ENCODE data around the gene NRXN2.

Gene NRXN2

DNA sequence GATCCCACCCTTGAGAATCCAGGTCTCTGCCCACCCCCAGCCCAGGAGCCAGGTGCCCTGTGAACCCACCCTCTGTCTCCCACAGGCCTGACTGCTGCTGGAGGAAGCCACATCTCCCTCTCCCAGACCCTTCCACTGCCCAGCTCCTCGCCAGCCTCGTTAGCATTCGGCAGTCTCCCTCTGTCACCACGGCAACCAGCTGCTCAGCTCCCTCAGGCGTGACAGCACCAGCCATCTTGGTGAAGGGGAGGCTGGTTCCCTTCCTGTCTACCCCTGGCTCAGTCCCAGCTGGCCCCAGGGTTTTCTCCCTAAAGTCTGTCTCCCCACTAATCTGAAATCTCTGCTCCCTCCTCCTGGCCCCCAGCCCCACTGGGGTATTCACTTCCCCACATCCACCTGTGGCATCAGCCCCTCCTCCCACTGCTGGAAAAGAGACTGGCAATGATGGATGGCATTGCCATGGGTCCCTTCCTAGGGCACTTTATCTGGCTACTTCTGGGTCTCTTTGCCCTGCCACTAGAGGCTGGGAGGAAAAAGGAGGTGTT, 28.1 kb downstream of the NRXN2 start:
- no peak for DNase-seq

DNA sequence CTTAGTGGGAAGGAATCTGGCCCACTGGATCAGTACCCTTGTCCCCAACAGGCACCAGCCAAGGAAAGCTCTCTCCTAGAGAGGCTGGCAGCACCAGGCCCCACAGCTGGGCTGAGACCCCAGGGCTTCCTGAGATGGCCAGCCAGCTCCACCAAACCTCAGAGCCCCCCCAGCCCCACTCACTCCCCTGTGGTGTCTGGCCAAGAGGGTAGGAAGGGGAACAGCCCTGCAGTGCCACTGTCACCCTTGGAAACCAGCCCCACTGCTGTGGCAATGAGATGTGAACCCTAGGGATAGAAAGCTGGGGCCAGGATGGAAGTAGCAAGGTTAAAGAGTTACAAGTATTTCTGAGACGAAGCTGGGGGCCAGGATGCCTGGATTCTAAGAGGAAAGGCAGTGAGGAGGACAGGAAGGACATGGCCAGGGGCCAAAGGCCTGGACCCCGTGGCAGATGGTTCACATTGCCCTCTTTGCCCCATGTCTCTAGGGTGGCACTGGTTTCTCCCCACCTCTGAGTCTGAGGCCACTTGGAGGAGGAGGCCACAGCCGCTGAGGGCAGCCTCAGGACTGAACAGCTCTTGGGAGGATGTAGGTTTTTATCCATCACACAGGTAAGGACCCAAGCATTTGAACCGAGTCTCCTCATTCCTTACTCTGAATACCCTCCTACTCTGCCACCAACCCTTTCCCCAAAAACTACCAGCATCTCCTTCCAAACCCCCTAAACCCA, 28.8 kb downstream of the NRXN2 start:
- DNase-seq = no peak

DNA sequence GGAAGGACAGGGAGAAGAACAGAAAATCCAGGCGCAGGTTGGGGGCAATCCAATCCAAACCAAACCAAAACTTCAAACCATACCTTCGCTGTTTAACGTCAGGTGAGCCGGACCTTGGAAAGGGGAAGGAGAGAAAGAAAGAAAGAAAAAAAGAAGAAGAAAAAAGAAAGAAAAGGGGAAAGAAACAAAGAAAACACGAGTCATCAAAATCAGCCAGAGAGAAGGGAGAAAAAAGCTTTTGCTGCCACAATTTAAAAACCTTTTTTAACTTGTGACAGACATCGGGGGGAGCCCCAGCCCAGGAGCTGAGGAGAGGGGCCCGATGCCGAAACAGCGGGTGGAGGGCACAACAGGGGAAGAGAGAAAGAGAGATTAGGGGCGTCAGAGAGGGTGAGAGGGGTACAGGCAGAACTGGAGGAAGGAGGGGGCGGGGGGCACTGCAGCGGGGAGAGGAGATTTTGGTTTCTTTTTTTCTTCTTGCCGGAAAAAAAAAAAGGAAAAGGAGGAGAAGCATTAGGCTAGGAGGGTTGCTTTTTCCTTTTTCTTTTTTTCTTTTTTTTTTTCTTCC, 30.1 kb downstream of the NRXN2 start:
- DNase-seq = no peak

- DNase-seq = no peak
Observed at GRCh38 chr11:64691543-64691942, 31.5 kb downstream of the NRXN2 start.

DNA sequence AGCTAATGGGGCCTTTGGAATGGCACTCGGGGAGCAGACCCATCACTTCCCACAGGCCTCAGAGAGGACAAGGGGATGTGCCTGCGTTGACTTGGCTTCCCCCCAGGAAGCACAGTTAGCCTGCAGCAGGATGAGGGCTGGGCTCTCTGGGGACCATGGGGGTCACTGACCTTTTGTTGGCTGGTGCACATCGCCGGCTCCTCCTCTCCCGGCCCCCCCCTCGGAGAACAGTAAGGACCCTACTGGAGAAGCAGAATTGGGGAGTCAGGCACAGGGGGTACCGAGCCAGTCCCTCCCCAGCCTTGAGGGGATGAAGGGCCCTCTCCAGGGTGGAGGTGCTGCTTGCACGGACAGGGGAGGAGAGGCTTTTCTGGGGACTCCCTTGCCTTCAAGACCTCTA, 32.8 kb downstream of the NRXN2 start:
- DNase-seq = no peak

- DNase-seq = peak; percentile 74
Observed at GRCh38 chr11:64688534-64688982, 34.4 kb downstream of the NRXN2 start.

DNA sequence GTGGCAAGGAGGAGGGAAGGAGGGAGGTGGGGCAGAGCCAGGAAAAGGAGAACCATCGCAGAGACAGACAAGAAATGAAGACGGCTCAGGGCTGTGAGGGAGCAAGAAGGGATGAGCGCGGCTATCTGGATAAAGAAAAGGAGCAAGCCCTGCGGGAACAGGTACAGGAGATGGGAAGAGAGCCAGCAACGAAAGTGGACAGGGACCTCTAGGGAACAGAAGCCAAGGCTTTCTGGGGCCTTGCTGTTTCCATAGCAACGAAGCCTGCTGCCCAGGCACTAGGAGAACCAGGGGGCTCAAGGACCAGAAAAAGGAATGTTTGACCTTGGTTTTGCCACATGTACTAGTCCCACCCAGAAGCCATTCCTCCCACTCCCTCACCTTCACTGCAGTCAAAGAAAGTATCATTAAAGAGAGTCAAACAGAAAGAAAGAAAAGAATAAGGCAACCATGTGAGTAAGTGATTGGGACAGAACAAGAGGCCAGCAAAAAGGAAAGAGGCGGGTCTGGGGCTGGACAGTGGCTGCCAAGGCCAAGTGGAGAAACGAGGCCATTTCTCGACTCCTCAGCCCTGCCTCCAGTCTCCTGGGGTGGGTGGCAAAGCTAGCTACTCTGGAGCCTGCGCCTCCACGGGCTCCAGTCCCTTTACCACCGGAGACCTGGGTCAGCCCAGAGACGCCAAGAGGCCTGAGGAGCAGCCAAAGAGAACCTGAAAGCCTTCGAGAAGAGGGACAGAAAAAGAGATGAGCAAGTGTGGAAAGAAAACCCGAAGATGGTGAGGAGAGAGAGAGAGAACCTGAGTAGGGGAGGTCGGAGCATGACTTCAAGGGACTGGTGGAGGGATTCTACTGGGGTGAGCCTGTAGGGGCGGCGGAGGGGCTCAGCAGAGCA, 35.1 kb downstream of the NRXN2 start:
- DNase-seq = no peak

DNA sequence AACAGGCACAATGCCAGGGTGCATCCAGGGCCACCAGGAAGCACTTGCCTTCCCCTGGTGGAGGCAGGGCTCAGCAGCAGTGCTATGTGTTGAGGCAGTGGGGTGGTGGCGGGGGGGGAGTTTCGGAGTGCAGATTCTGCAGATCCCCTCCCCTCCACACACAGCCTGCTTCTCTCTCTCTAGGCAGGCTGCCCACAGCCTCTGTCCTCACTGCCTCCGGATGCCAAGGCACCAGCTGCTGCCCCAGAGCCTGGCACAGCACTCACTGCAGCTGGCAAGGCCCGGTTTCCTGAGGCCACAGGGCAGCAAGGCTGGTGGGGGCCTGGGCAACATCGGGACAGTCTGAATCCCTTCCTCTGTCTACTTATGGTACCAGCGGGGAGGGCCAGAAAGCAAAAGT, 35.8 kb downstream of the NRXN2 start:
- no peak for DNase-seq

- no peak for DNase-seq
Observed at GRCh38 chr11:64686466-64687170, 36.4 kb downstream of the NRXN2 start.

DNA sequence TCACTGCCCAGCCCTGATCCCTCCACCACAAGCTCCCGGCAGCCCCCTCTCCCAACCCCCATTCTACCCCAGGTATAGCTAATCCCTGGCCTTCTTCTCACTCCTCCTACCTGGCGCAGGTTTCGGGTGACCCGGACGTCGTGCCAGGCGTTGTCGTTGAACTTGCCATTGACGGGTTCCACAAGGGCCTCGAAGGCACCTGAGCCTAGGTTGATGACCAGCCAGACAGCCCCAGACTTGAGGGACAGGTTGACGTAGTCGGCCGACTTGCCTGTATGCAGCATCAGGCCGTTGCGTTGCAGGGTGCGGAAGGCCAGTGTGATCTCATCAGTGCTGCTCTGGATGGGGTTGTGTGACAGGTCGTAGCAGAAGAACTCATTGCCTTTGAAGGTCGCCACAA, 37.5 kb downstream of the NRXN2 start:
- DNase-seq = no peak

DNA sequence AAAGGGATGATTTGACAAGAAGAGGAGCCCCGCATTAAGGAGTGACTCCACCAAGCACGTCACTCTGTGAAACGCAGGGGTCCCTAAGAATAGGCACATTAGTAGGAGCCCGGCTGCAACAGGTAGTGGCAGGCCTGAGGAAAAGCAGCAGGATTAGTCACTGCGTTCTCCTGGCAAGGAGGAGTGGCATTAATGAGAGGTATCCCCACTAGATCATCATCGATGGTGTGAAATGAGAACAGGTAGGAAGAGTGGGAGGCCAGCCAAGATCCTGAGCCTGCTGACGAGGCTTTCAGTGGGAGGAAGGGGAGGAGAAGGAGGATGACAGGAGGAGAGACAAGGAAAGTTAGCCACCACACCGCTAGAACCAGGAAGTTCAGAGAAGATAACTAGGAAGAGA, 38.6 kb downstream of the NRXN2 start:
- DNase-seq = no peak

DNA sequence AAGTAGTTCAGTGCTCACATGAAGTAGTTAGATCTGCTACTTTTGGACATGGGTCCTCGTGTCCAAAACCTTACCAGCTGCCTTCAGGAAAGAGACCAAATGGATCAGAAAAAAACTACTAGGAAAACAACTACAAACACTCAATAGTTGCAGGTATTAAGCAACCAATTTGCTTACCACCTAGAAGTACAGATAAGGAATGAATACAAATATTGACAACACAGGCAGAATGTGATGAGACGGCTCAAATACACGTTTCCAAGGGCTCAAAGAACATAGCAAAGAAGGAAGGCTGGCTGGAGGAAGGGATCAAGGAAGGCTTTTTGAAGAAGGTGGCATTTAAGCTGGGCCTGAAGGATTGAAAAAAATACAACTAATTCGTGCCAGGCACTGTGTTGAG, 41.8 kb downstream of the NRXN2 start:
- no peak for DNase-seq

DNA sequence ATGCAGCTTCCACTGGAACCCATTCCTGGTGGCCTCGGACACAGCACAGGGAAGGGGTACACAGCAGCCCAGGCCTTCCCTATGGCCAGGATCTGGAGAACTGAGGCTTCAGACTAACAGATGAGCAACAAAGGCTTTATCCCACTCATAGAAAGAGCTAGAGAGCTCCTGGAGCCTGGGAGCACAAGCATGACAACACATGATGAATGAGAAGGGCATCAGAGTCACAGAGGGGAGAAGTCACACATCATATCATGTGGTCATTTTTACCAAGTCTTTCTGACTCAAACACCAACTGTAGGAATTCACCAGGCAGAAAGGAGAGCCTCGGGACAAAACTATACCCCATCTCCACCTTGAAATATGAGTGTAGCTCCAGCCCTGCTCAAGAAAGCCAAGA, 43.2 kb downstream of the NRXN2 start:
- no peak for DNase-seq

- no peak for DNase-seq
Observed at GRCh38 chr11:64677441-64678023, 45.5 kb downstream of the NRXN2 start.

DNA sequence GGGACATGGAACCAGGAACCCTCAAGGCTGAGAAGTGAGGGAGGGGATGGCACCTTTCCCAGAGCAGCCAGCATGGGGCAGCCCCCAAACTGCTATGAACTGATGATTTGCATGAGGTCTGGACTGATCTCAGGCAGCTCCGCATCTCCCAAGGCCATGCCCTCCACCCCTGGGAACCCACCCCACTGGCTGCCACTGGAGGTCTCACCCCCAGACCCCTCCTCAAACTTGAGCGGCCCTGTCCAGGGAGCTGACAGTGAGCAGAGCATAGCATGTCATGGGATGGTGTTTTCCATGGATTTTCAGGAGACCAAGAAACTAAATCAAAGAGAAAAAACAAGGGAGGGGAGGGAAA, 46.8 kb downstream of the NRXN2 start:
- DNase-seq = no peak

- DNase-seq = no peak
Observed at GRCh38 chr11:64675450-64676260, 47.3 kb downstream of the NRXN2 start.

DNA sequence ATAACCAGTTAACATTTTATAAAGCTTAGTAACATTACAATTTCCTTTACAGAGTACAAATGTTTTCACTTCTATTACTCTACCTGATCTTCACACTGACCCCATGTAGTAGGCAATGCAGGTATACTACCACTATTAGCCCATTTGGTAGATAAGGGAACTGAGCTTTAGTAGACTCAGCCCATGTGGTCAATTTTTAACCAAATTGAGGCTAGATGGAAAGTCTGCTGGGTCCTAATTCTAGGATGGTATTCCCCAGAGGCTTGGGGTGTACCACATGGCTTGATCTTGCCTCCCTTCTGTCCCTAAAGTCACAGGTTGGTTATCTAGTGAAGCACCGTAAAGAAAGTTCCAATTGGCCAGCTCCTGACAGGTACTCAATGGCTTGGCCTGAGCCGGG, 48.2 kb downstream of the NRXN2 start:
- DNase-seq = no peak

GRCh38 chr11:64673279-64673678, 49.7 kb downstream of the NRXN2 start:
- DNase-seq = no peak

DNA sequence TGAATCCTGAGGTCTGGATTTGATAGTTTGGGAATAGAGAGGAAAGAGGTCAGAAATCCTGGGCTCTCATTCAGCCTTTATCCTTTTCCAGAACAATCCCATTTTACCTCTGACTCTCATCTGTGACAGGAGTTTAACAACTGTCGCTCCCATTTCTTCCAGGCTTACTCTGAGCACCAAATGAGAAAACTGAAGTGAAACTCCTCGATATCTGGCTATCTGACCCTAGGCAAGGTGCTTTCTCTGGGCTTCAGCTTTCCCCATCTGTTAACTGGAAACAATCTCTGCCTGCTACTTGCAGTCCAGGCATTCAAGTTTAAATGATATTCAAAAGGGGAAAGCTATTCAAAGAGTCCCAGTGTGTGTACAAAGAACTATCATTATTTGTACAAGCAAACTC, 50.1 kb downstream of the NRXN2 start:
- DNase-seq = no peak

- DNase-seq = no peak
Observed at GRCh38 chr11:64670975-64671374, 52.0 kb downstream of the NRXN2 start.

DNA sequence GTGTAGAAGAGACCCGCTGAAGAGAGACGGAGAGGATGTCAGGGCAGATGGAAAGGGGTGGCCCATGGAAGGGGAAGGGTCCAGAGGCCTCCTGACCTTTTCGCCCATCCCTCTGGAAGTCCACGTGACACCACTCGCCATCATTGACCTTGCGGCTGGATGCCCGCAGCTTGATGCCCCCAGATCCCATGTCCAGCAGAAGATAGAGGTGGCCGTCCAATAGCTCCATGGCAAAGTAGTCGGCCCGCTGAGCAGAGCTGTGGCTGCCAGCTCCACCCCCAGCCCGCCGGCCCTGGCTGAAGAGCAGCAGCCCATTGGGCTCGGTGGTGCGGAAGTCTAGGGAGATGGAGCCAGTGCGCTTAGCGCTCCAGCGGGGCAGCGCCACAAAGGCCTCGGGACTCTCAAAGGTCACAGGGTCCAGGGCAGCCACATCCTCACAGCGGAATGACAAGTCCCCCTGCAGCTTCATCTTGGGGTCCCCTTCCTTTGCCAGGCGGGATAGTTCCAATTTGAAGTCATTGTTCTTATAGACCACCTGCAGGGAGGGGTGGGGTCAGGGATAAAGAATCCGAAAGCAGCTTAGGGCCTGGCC, 55.7 kb downstream of the NRXN2 start:
- no peak for DNase-seq

Data from NCI-H748 treated with DMSO at 0.1 percent for 48 hours (cell line).